Right lobe of liver (tissue), 6 donors: Measurements from ENCODE around the gene TCF12. TPM values are rescaled to one million over a fixed set of nuclear protein-coding genes. Genes with fewer than 3 reads are reported as not detected.

Source experiments
- ATAC-seq, 4 donors: fragments of 200-7000 bp; cut with Tn5 transposase; one replicate each; pipeline ENCODE4 v1.9.1; 2020; ENCODE audit warnings: mild to moderate bottlenecking in 4 of 4, moderate library complexity in 4 of 4
- DNase-seq, 3 donors: peaks; one replicate each; pipeline ENCODE4 v3.0.0-alpha.2; 2020
- H3K27ac ChIP-seq, 3 donors: fragments of 200-600 bp; one replicate each; pipeline ENCODE4 v1.8.0; 2022
- H3K27me3 ChIP-seq, 2 donors: fragments of 200-600 bp; one replicate each; pipeline ENCODE4 v1.8.0; 2022
- H3K36me3 ChIP-seq, 4 donors: fragments of 200-600 bp; sonication (generic) in 1 of 4; one replicate each; pipeline versions ENCODE4 v1.5.1 to v1.8.0; 2017 to 2022; ENCODE audit warnings: control low read depth in 1 of 4
- H3K4me1 ChIP-seq, 4 donors: fragments of 200-600 bp; sonication (generic) in 1 of 4; one replicate each; pipeline versions ENCODE4 v1.5.1 to v1.8.0; 2017 to 2022; ENCODE audit warnings: control low read depth in 1 of 4
- H3K4me3 ChIP-seq, 3 donors: fragments of 200-600 bp; one replicate each; pipeline ENCODE4 v1.8.0; 2022
- H3K9me3 ChIP-seq, 4 donors: fragments of 200-600 bp; sonication (generic) in 1 of 4; one replicate each; pipeline versions ENCODE4 v1.5.1 to v1.8.0; 2017 to 2022; ENCODE audit warnings: control low read depth in 1 of 4
- CTCF ChIP-seq, 4 donors: fragments of 200-600 bp in 3 of 4; fragments of 450-650 bp in 1 of 4; IDR thresholded peaks; one replicate each; pipeline versions ENCODE4 v1.5.1 to v1.8.0; 2016 to 2022; ENCODE audit warnings: antibody characterized with exemption in 4 of 4, mild to moderate bottlenecking in 2 of 4
- POLR2A ChIP-seq: fragments of 450-650 bp; IDR thresholded peaks from one replicate; pipeline ENCODE4 v1.6.1; 2017; ENCODE audit warnings: antibody characterized with exemption, mild to moderate bottlenecking
- WGBS: methylation state at CpG from one replicate; pipeline ENCODE4 v1.1.6; 2018; ENCODE audit warnings: low coverage, low lambda C conversion rate; ENCODE audit not compliant: insufficient coverage; ENCODE audit errors: missing lambda C conversion rate; 5-methylcytosine and 5-hydroxymethylcytosine counted together
- intact Hi-C, 2 donors: fragments of 100-400 bp; cut with DNase I; formaldehyde crosslinking; loops; one replicate each; pipeline versions ENCODE4 v1.11.2 to v1.14.1; 2022
- total RNA-seq, 6 experiments: library from RNA; depleted of rRNA in 2 of 6; stranded (reverse); fragments of >200 nt in 2 of 6; fragmentation: NEBNext Ultra II Directional in 3 of 6; extraction: Animal tissue kit (Norgen Biotek cat#: 25700) in 3 of 6; gene quantifications; one replicate each; pipeline versions ENCODE4 v1.1.0 to v1.2.4, GENCODE V29; 2016 to 2023
- donor health status: DM: no; HTN: yes; CAD: no.
- donor health status: DM: no; HTN: no; CAD: no.
- donor health status: DM: no; HTN: no; CAD: no.
- donor health status: DM: no; HTN: yes; CAD: no.
- donor health status: DM: no; HTN: yes; CAD: no.

Gene TCF12
- total RNA-seq, 6 experiments from 2014 or later = 28.9 to 41.9 (median 35.3) TPM

- Histone ChIP-seq H3K27ac (no peak overlapping the region), H3K9me3 (no peaks in the 10 kb centered on the region), H3K4me3 (no peak overlapping the region), H3K36me3 (no peaks in the 10 kb centered on the region), H3K4me1 (peaks cover 0 to 18% (median 5%) of the 10 kb centered on the region in 4 donors), H3K27me3 (no peaks in the 10 kb centered on the region)
- DNase-seq (no peak), ATAC-seq (no peak)
- WGBS = 64% methylated on average over 14 of the region's 21 CpGs
- TF ChIP-seq CTCF (IDR thresholded peaks at IDR 0.05) = no peak
- TF ChIP-seq POLR2A = no peak
- intact Hi-C loops = loop anchor here (10.0 kb wide), 3 partner anchors 495 to 815 kb away; no protein-coding TSS in a partner anchor
These were observed 391.7 kb downstream of the TCF12 start for GRCh38 chr15:57309856-57310760.

GRCh38 chr15:57310876-57311275, 392.4 kb downstream of the TCF12 start:
- intact Hi-C loops = loop anchor here in 1 of 2 donors (10.0 kb wide), 1 partner anchor 496 kb away; no protein-coding TSS in a partner anchor
- no peak overlapping the region for H3K27ac ChIP-seq
- DNase-seq (no peak), ATAC-seq (no peak)
- no peaks in the 10 kb centered on the region for H3K27me3 ChIP-seq
- H3K9me3 ChIP-seq = no peaks in the 10 kb centered on the region
- no CpG with 5 or more reads among the region's 9 CpGs for WGBS
- TF ChIP-seq CTCF (IDR thresholded peaks at IDR 0.05) (no peak), POLR2A (no peak)
- no peak overlapping the region for H3K4me3 ChIP-seq
- no peaks in the 10 kb centered on the region for H3K36me3 ChIP-seq
- H3K4me1 ChIP-seq = peaks cover 0 to 17% (median 5%) of the 10 kb centered on the region in 4 donors

GRCh38 chr15:57312006-57312317, 393.5 kb downstream of the TCF12 start:
- Histone ChIP-seq H3K4me1 (peaks cover 0 to 8% (median 4%) of the 10 kb centered on the region in 4 donors), H3K27me3 (no peaks in the 10 kb centered on the region), H3K27ac (no peak overlapping the region), H3K4me3 (no peak overlapping the region), H3K9me3 (no peaks in the 10 kb centered on the region), H3K36me3 (no peaks in the 10 kb centered on the region)
- WGBS = 79% methylated on average over 6 of the region's 6 CpGs
- no peak for DNase-seq
- no peak for ATAC-seq
- no peak for TF ChIP-seq POLR2A
- TF ChIP-seq CTCF (IDR thresholded peaks at IDR 0.05) = no peak
- intact Hi-C loops = loop anchor here in 1 of 2 donors (10.0 kb wide), 1 partner anchor 497 kb away; no protein-coding TSS in a partner anchor

GRCh38 chr15:57312318-57313133, 394.1 kb downstream of the TCF12 start:
- peaks cover 0 to 3% (median under 1%) of the 10 kb centered on the region in 4 donors for H3K4me1 ChIP-seq
- no peak overlapping the region for H3K4me3 ChIP-seq
- DNase-seq (peak in 1 of 3 donors; percentile 35), ATAC-seq (no peak)
- 75% methylated on average over 11 of the region's 15 CpGs for WGBS
- intact Hi-C loops = loop anchor here in 1 of 2 donors (10.0 kb wide), 1 partner anchor 498 kb away; no protein-coding TSS in a partner anchor
- no peaks in the 10 kb centered on the region for H3K36me3 ChIP-seq
- no peaks in the 10 kb centered on the region for H3K27me3 ChIP-seq
- H3K27ac ChIP-seq = no peak overlapping the region
- no peaks in the 10 kb centered on the region for H3K9me3 ChIP-seq
- TF ChIP-seq POLR2A = no peak
- no peak for TF ChIP-seq CTCF (IDR thresholded peaks at IDR 0.05)
